Activated CD8-positive, alpha-beta memory T cell treated with anti-CD3 and anti-CD28 coated beads, Interleukin-2, amount 10 ng/mL, durations not matched to agents 7 days and 5 days (primary cell): Measurements from ENCODE around the gene GRID2. TPM values are rescaled to one million over a fixed set of nuclear protein-coding genes. Genes with fewer than 3 reads are reported as not detected.

Experiments used
- ATAC-seq: fragments of 150-1000 bp; cut with Tn5 transposase; one replicate; pipeline ENCODE4 v1.10.0; 2021; ENCODE audit warnings: moderate library complexity
- CTCF ChIA-PET: fragments of 350-600 bp; sonication (Branson Sonifier 250); formaldehyde crosslinking; loops from one replicate; lab custom pipeline; 2021; ENCODE audit warnings: antibody characterized with exemption; lab: Charles Lee
- DNase-seq: peaks from one replicate; pipeline ENCODE4 v3.0.0-alpha.2; 2020
- H3K27ac Mint-ChIP-seq: one replicate; pipeline ENCODE4 v1.8.0; 2021; ENCODE audit warnings: mild to moderate bottlenecking, mixed read lengths
- H3K27me3 Mint-ChIP-seq: one replicate; pipeline ENCODE4 v1.8.0; 2021; ENCODE audit warnings: mixed read lengths
- H3K36me3 Mint-ChIP-seq: one replicate; pipeline ENCODE4 v1.8.0; 2021; ENCODE audit warnings: mild to moderate bottlenecking, mixed read lengths
- H3K4me1 Mint-ChIP-seq: one replicate; pipeline ENCODE4 v1.8.0; 2021; ENCODE audit warnings: mixed read lengths
- H3K4me3 Mint-ChIP-seq: one replicate; pipeline ENCODE4 v1.8.0; 2021; ENCODE audit warnings: mild to moderate bottlenecking, moderate library complexity, mixed read lengths
- H3K9me3 Mint-ChIP-seq: one replicate; pipeline ENCODE4 v1.8.0; 2022; ENCODE audit warnings: low read depth, mixed read lengths
- total RNA-seq, 2 experiments: library from RNA; stranded (reverse); gene quantifications; one replicate each; pipeline ENCODE4 v1.2.3, GENCODE V29; 2021

Gene GRID2
- total RNA-seq, 2 experiments from 2014 or later: not detected

DNA sequence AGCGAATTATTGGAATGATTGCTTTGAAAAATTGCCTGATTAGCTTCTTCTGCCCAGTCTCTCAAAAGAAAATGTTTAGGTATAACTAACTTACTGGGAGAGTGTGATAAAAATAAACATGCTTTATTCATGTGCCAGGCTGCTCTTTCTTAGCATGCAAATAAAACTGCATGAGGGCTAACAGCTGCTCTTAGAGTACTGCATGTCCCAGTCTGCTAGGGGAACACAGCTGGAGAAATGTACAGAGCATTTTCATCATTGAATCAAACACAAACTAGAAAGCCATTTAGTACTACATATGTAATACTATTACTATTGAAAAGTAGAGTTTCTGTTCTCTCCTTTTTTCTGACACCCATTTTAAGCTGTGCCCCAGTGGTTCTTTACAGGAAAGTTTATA lies 726.0 kb downstream of the GRID2 start:
- ATAC-seq: no peak
- Mint-ChIP-seq H3K36me3 (no peaks in the 10 kb centered on the region), H3K27me3 (no peaks in the 10 kb centered on the region), H3K27ac (no peak overlapping the region), H3K4me1 (no peaks in the 10 kb centered on the region), H3K4me3 (no peak overlapping the region), H3K9me3 (peaks cover 11% of the 10 kb centered on the region)
- CTCF ChIA-PET: no interaction called here
- no peak for DNase-seq

DNA sequence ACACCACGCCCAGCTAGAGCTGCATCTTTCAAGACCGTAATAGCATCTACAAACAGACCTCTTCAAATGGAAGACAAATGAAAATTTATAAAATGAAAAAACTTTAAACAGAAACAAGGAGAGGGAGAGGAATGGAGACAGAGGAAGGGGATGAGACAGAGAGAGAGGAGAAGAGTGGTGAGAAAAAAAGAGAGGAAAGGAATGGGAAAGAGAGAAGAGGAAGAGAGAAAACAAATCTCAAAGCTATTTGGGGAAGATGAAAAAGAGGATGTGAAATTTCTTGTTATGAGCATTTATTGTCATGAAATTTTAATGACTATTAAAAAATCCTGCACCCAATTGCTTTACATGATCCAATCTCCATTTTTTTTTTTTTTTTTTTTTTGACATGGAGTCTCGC lies 726.9 kb downstream of the GRID2 start:
- no peaks in the 10 kb centered on the region for H3K4me1 Mint-ChIP-seq
- CTCF ChIA-PET: no interaction called here
- H3K36me3 Mint-ChIP-seq: no peaks in the 10 kb centered on the region
- ATAC-seq: no peak
- H3K4me3 Mint-ChIP-seq: no peak overlapping the region
- H3K9me3 Mint-ChIP-seq: peaks cover 11% of the 10 kb centered on the region
- H3K27me3 Mint-ChIP-seq: no peaks in the 10 kb centered on the region
- no peak for DNase-seq
- no peak overlapping the region for H3K27ac Mint-ChIP-seq

GRCh38 chr4:93031431-93032098 lies 727.8 kb downstream of the GRID2 start:
- CTCF ChIA-PET: no interaction called here
- Mint-ChIP-seq H3K4me3 (no peak overlapping the region), H3K9me3 (peaks cover 11% of the 10 kb centered on the region), H3K27ac (no peak overlapping the region), H3K36me3 (no peaks in the 10 kb centered on the region), H3K27me3 (no peaks in the 10 kb centered on the region), H3K4me1 (no peaks in the 10 kb centered on the region)
- no peak for DNase-seq
- no peak for ATAC-seq

DNA sequence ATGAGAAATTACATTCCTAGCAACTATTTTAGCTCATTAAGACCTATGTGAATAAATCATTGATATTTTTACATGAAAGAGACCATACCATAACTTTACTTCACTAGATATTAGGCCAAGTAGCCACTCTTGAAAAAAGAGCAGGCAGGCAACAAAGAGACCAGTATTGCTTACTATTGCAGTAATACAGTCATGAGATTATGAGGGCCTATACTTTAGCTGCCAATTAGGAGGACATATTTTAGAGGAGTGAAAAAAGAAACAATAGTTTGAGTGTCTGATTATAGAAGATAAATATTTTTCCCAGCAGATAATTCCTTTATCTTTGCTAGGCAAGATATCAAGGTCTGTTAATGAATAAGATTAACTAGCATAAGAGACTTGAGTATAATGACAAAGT lies 739.0 kb downstream of the GRID2 start:
- Mint-ChIP-seq H3K27ac (no peak overlapping the region), H3K9me3 (peaks cover 2% of the 10 kb centered on the region), H3K4me1 (no peaks in the 10 kb centered on the region), H3K27me3 (no peaks in the 10 kb centered on the region), H3K4me3 (no peak overlapping the region), H3K36me3 (no peaks in the 10 kb centered on the region)
- CTCF ChIA-PET: no interaction called here
- DNase-seq (no peak), ATAC-seq (no peak)

- H3K9me3 Mint-ChIP-seq: peaks cover 6% of the 10 kb centered on the region
Observed at GRCh38 chr4:93053140-93053539, 749.4 kb downstream of the GRID2 start.

GRCh38 chr4:93061826-93062225 lies 758.1 kb downstream of the GRID2 start:
- DNase-seq: no peak
- peaks cover 6% of the 10 kb centered on the region for H3K9me3 Mint-ChIP-seq
- CTCF ChIA-PET: no interaction called here
- no peak overlapping the region for H3K4me3 Mint-ChIP-seq
- no peaks in the 10 kb centered on the region for H3K4me1 Mint-ChIP-seq
- ATAC-seq: no peak
- no peaks in the 10 kb centered on the region for H3K27me3 Mint-ChIP-seq
- H3K36me3 Mint-ChIP-seq: no peaks in the 10 kb centered on the region
- H3K27ac Mint-ChIP-seq: no peak overlapping the region

More at GRCh38 chr4:93053140-93053539, 749.4 kb downstream of the GRID2 start:
- Mint-ChIP-seq H3K36me3 (no peaks in the 10 kb centered on the region), H3K4me3 (no peak overlapping the region), H3K4me1 (no peaks in the 10 kb centered on the region), H3K27me3 (no peaks in the 10 kb centered on the region), H3K27ac (no peak overlapping the region)
- ATAC-seq (no peak), DNase-seq (no peak)
- CTCF ChIA-PET: no interaction called here

- Mint-ChIP-seq H3K4me3 (no peak overlapping the region), H3K27me3 (no peaks in the 10 kb centered on the region), H3K9me3 (no peaks in the 10 kb centered on the region), H3K27ac (no peak overlapping the region), H3K36me3 (no peaks in the 10 kb centered on the region), H3K4me1 (no peaks in the 10 kb centered on the region)
- CTCF ChIA-PET: no interaction called here
- DNase-seq (no peak), ATAC-seq (no peak)
Observed at GRCh38 chr4:93063325-93063724, 759.6 kb downstream of the GRID2 start.

GRCh38 chr4:93065790-93066189 lies 762.0 kb downstream of the GRID2 start:
- no peak overlapping the region for H3K27ac Mint-ChIP-seq
- H3K9me3 Mint-ChIP-seq: no peaks in the 10 kb centered on the region
- no peaks in the 10 kb centered on the region for H3K27me3 Mint-ChIP-seq
- DNase-seq (no peak), ATAC-seq (no peak)
- H3K4me1 Mint-ChIP-seq: no peaks in the 10 kb centered on the region
- no peaks in the 10 kb centered on the region for H3K36me3 Mint-ChIP-seq
- CTCF ChIA-PET: no interaction called here
- H3K4me3 Mint-ChIP-seq: no peak overlapping the region

DNA sequence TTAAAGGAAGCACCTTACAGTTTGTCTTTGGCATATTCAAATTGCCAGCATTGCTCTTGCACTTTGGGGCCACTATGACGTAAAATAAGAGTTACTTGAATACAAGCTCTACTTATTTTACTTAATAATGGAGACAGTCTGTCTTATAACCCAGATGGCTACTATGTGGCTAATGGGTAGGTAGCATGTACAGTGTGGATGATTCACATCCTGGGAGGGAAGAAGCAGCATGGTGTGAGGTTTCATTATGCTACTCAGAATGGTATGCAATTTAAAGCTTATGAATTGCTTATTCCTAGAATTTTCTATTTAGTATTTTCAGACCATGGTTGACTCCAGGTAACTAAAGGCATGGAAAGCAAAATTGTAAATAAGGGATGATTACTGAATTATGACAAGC lies 763.0 kb downstream of the GRID2 start:
- no peaks in the 10 kb centered on the region for H3K27me3 Mint-ChIP-seq
- no peaks in the 10 kb centered on the region for H3K4me1 Mint-ChIP-seq
- H3K36me3 Mint-ChIP-seq: no peaks in the 10 kb centered on the region
- no peak for ATAC-seq
- DNase-seq: no peak
- no peak overlapping the region for H3K4me3 Mint-ChIP-seq
- H3K27ac Mint-ChIP-seq: no peak overlapping the region
- CTCF ChIA-PET: no interaction called here
- no peaks in the 10 kb centered on the region for H3K9me3 Mint-ChIP-seq

- H3K9me3 Mint-ChIP-seq: peaks cover 4% of the 10 kb centered on the region
- DNase-seq (no peak), ATAC-seq (no peak)
- CTCF ChIA-PET: no interaction called here
- no peak overlapping the region for H3K27ac Mint-ChIP-seq
- no peak overlapping the region for H3K4me3 Mint-ChIP-seq
- H3K36me3 Mint-ChIP-seq: no peaks in the 10 kb centered on the region
- H3K4me1 Mint-ChIP-seq: no peaks in the 10 kb centered on the region
- no peaks in the 10 kb centered on the region for H3K27me3 Mint-ChIP-seq
Observed at GRCh38 chr4:93072292-93072691, 768.5 kb downstream of the GRID2 start.

GRCh38 chr4:93080316-93080715 lies 776.5 kb downstream of the GRID2 start:
- Mint-ChIP-seq H3K27me3 (no peaks in the 10 kb centered on the region), H3K4me3 (no peak overlapping the region), H3K4me1 (no peaks in the 10 kb centered on the region), H3K36me3 (no peaks in the 10 kb centered on the region), H3K9me3 (peaks cover 2% of the 10 kb centered on the region), H3K27ac (no peak overlapping the region)
- ATAC-seq (no peak), DNase-seq (no peak)
- CTCF ChIA-PET: no interaction called here

DNA sequence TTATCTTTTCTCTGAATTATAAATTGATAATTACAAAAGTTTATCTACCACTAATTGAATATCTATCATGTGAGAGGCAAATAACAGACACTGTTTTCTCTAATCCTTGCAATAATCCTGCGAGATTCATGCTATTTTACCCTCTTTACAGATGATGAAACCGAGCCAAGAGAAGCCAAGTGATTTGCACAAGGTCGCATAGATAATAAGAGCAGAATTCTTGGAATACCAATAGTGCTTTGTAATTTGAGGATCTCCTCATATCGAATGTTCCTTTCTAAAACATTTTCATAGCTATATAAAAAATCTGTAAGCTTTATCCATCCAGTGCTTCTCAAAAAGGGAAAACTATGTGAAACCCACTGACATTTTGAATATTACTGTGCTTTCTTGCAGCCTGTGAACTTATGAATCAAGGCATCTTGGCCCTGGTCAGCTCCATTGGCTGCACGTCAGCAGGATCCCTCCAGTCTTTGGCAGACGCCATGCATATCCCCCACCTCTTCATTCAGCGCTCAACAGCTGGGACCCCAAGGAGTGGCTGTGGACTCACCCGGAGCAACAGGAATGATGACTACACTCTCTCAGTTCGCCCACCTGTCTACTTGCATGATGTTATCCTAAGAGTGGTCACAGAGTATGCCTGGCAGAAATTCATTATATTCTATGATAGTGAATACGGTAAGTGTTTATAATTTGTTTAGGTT lies 781.0 kb downstream of the GRID2 start:
- no peak for DNase-seq
- ATAC-seq: no peak
- Mint-ChIP-seq H3K4me1 (no peaks in the 10 kb centered on the region), H3K4me3 (no peak overlapping the region), H3K27ac (no peak overlapping the region), H3K36me3 (no peaks in the 10 kb centered on the region), H3K27me3 (no peaks in the 10 kb centered on the region), H3K9me3 (peaks cover 3% of the 10 kb centered on the region)
- CTCF ChIA-PET: no interaction called here

GRCh38 chr4:93086356-93086755 lies 782.6 kb downstream of the GRID2 start:
- no peaks in the 10 kb centered on the region for H3K4me1 Mint-ChIP-seq
- no peaks in the 10 kb centered on the region for H3K27me3 Mint-ChIP-seq
- CTCF ChIA-PET: no interaction called here
- ATAC-seq: no peak
- H3K27ac Mint-ChIP-seq: no peak overlapping the region
- H3K9me3 Mint-ChIP-seq: peaks cover 5% of the 10 kb centered on the region
- no peaks in the 10 kb centered on the region for H3K36me3 Mint-ChIP-seq
- no peak for DNase-seq
- H3K4me3 Mint-ChIP-seq: no peak overlapping the region

- Mint-ChIP-seq H3K9me3 (peaks cover 3% of the 10 kb centered on the region), H3K27me3 (no peaks in the 10 kb centered on the region), H3K36me3 (no peaks in the 10 kb centered on the region), H3K4me3 (no peak overlapping the region), H3K4me1 (no peaks in the 10 kb centered on the region), H3K27ac (no peak overlapping the region)
- no peak for ATAC-seq
- no peak for DNase-seq
- CTCF ChIA-PET: no interaction called here
Observed at GRCh38 chr4:93092765-93093164, 789.0 kb downstream of the GRID2 start.
